WTC11 (cell line): ENCODE measurements around the gene GLO1.

Source experiments
- FOXJ3 ChIP-seq: sonication (generic); formaldehyde crosslinking; IDR thresholded peaks from 2 replicates; pipeline ENCODE4 v1.9.0; 2021; ENCODE audit warnings: missing genetic modification reagents, mild to moderate bottlenecking, borderline replicate concordance
- NFYB ChIP-seq: sonication (generic); formaldehyde crosslinking; conservative IDR thresholded peaks from 2 replicates; pipeline ENCODE4 v1.8.0; 2022; ENCODE audit warnings: low read depth, missing genetic modification reagents
- RELA ChIP-seq: sonication (generic); formaldehyde crosslinking; IDR thresholded peaks from 2 replicates; pipeline ENCODE4 v1.8.1; 2022; ENCODE audit warnings: missing genetic modification reagents, mild to moderate bottlenecking, borderline replicate concordance
- TF ChIP-seq, protein P1 (sequence below): fragments of 200-600 bp; IDR thresholded peaks from 2 replicates; pipeline ENCODE4 v1.8.0; 2022; ENCODE audit warnings: antibody characterized with exemption
- TF ChIP-seq, protein P2 (sequence below): sonication (generic); formaldehyde crosslinking; IDR thresholded peaks from 2 replicates; pipeline ENCODE4 v1.8.1; 2022; ENCODE audit warnings: mild to moderate bottlenecking, moderate library complexity, missing genetic modification reagents
- TF ChIP-seq, protein P3 (sequence below): sonication (generic); formaldehyde crosslinking; IDR thresholded peaks from 2 replicates; pipeline ENCODE4 v1.8.1; 2022; ENCODE audit warnings: low read depth, missing genetic modification reagents, borderline replicate concordance
- TF ChIP-seq, protein P4 (sequence below): sonication (generic); formaldehyde crosslinking; IDR thresholded peaks from 2 replicates; pipeline ENCODE4 v1.8.0; 2022; ENCODE audit warnings: missing genetic modification reagents
- TF ChIP-seq, protein P5 (sequence below): sonication (generic); formaldehyde crosslinking; IDR thresholded peaks from 2 replicates; pipeline ENCODE4 v1.8.1; 2023; ENCODE audit warnings: mild to moderate bottlenecking, missing genetic modification reagents, moderate library complexity
- TF ChIP-seq, protein P6 (sequence below): sonication (generic); formaldehyde crosslinking; IDR thresholded peaks from 2 replicates; pipeline ENCODE4 v1.8.1; 2022; ENCODE audit warnings: low read depth, mild to moderate bottlenecking, moderate library complexity, missing genetic modification reagents, borderline replicate concordance

DNA sequence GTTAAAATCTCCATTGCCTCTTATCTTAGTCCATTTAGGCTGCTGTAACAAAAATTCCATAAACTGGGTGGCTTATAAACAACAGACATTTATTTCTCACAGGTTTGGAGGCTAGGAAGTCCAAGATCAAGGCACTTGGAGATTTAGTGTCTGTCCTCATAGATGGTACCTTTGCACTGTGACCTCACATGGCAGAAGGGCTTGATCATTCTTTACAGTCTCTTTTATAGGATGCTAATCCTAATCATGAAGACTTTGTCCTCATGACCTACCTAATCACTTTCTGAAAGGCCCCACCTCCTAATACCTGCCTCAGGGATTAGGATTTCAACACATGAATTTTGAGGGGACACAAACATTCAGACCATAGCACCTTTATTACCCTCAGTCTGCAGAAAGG is 6.6 kb downstream of the GLO1 start:
- no peak for TF ChIP-seq RELA (CRISPR knock-in tag)
- TF ChIP-seq, protein P1, sequence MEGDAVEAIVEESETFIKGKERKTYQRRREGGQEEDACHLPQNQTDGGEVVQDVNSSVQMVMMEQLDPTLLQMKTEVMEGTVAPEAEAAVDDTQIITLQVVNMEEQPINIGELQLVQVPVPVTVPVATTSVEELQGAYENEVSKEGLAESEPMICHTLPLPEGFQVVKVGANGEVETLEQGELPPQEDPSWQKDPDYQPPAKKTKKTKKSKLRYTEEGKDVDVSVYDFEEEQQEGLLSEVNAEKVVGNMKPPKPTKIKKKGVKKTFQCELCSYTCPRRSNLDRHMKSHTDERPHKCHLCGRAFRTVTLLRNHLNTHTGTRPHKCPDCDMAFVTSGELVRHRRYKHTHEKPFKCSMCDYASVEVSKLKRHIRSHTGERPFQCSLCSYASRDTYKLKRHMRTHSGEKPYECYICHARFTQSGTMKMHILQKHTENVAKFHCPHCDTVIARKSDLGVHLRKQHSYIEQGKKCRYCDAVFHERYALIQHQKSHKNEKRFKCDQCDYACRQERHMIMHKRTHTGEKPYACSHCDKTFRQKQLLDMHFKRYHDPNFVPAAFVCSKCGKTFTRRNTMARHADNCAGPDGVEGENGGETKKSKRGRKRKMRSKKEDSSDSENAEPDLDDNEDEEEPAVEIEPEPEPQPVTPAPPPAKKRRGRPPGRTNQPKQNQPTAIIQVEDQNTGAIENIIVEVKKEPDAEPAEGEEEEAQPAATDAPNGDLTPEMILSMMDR: no peak
- no peak for TF ChIP-seq FOXJ3 (CRISPR knock-in tag)
- TF ChIP-seq, protein P2, sequence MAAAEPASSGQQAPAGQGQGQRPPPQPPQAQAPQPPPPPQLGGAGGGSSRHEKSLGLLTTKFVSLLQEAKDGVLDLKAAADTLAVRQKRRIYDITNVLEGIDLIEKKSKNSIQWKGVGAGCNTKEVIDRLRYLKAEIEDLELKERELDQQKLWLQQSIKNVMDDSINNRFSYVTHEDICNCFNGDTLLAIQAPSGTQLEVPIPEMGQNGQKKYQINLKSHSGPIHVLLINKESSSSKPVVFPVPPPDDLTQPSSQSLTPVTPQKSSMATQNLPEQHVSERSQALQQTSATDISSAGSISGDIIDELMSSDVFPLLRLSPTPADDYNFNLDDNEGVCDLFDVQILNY (CRISPR knock-in tag): no peak
- TF ChIP-seq, protein P3, sequence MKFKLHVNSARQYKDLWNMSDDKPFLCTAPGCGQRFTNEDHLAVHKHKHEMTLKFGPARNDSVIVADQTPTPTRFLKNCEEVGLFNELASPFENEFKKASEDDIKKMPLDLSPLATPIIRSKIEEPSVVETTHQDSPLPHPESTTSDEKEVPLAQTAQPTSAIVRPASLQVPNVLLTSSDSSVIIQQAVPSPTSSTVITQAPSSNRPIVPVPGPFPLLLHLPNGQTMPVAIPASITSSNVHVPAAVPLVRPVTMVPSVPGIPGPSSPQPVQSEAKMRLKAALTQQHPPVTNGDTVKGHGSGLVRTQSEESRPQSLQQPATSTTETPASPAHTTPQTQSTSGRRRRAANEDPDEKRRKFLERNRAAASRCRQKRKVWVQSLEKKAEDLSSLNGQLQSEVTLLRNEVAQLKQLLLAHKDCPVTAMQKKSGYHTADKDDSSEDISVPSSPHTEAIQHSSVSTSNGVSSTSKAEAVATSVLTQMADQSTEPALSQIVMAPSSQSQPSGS (CRISPR knock-in tag): no peak
- TF ChIP-seq, protein P4, sequence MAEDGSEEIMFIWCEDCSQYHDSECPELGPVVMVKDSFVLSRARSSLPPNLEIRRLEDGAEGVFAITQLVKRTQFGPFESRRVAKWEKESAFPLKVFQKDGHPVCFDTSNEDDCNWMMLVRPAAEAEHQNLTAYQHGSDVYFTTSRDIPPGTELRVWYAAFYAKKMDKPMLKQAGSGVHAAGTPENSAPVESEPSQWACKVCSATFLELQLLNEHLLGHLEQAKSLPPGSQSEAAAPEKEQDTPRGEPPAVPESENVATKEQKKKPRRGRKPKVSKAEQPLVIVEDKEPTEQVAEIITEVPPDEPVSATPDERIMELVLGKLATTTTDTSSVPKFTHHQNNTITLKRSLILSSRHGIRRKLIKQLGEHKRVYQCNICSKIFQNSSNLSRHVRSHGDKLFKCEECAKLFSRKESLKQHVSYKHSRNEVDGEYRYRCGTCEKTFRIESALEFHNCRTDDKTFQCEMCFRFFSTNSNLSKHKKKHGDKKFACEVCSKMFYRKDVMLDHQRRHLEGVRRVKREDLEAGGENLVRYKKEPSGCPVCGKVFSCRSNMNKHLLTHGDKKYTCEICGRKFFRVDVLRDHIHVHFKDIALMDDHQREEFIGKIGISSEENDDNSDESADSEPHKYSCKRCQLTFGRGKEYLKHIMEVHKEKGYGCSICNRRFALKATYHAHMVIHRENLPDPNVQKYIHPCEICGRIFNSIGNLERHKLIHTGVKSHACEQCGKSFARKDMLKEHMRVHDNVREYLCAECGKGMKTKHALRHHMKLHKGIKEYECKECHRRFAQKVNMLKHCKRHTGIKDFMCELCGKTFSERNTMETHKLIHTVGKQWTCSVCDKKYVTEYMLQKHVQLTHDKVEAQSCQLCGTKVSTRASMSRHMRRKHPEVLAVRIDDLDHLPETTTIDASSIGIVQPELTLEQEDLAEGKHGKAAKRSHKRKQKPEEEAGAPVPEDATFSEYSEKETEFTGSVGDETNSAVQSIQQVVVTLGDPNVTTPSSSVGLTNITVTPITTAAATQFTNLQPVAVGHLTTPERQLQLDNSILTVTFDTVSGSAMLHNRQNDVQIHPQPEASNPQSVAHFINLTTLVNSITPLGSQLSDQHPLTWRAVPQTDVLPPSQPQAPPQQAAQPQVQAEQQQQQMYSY (CRISPR knock-in tag): no peak
- no peak for TF ChIP-seq NFYB (CRISPR knock-in tag)
- TF ChIP-seq, protein P5, sequence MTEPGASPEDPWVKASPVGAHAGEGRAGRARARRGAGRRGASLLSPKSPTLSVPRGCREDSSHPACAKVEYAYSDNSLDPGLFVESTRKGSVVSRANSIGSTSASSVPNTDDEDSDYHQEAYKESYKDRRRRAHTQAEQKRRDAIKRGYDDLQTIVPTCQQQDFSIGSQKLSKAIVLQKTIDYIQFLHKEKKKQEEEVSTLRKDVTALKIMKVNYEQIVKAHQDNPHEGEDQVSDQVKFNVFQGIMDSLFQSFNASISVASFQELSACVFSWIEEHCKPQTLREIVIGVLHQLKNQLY (CRISPR knock-in tag): no peak
- TF ChIP-seq, protein P6, sequence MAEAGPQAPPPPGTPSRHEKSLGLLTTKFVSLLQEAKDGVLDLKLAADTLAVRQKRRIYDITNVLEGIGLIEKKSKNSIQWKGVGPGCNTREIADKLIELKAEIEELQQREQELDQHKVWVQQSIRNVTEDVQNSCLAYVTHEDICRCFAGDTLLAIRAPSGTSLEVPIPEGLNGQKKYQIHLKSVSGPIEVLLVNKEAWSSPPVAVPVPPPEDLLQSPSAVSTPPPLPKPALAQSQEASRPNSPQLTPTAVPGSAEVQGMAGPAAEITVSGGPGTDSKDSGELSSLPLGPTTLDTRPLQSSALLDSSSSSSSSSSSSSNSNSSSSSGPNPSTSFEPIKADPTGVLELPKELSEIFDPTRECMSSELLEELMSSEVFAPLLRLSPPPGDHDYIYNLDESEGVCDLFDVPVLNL: no peak
